Activated CD4-positive, alpha-beta T cell treated with anti-CD3 and anti-CD28 coated beads, Interleukin-2, amount 10 ng/mL, durations not matched to agents 24 days and 14 days (primary cell): ENCODE data around the gene NXPH1. TPM values are rescaled to one million over a fixed set of nuclear protein-coding genes. Genes with fewer than 3 reads are reported as not detected.
A peak's percentile ranks its signal among the peaks of the same experiment; 100 is the strongest.
"Not testable (repeated sequence)": the region's sequence is repeated elsewhere in the genome, so short reads cannot be mapped to it uniquely, and the experiment has no call there.

ENCODE experiments used
- DNase-seq: peaks from one replicate; pipeline ENCODE4 v3.0.0; 2022
- H3K27ac Mint-ChIP-seq: one replicate; pipeline ENCODE4 v1.8.0; 2022; ENCODE audit warnings: mild to moderate bottlenecking, mixed read lengths
- H3K27me3 Mint-ChIP-seq: one replicate; pipeline ENCODE4 v1.8.0; 2022; ENCODE audit warnings: mixed read lengths
- H3K36me3 Mint-ChIP-seq: one replicate; pipeline ENCODE4 v1.8.0; 2022; ENCODE audit warnings: low read depth, mild to moderate bottlenecking, mixed read lengths
- H3K4me1 Mint-ChIP-seq: one replicate; pipeline ENCODE4 v1.8.0; 2021; ENCODE audit warnings: mixed read lengths
- H3K4me3 Mint-ChIP-seq: one replicate; pipeline ENCODE4 v1.8.0; 2022; ENCODE audit warnings: mild to moderate bottlenecking, moderate library complexity, mixed read lengths
- H3K9me3 Mint-ChIP-seq: one replicate; pipeline ENCODE4 v1.8.0; 2021; ENCODE audit warnings: mixed read lengths
- intact Hi-C: fragments of 100-400 bp; cut with micrococcal nuclease; formaldehyde crosslinking; loops from one replicate; pipeline ENCODE4 v1.15.1; 2023
- total RNA-seq: library from RNA; stranded (reverse); gene quantifications from 2 replicates; pipeline ENCODE4 v1.2.3, GENCODE V29; 2022

NXPH1 gene
- total RNA-seq, 1 donor from 2014 or later = not detected

DNA sequence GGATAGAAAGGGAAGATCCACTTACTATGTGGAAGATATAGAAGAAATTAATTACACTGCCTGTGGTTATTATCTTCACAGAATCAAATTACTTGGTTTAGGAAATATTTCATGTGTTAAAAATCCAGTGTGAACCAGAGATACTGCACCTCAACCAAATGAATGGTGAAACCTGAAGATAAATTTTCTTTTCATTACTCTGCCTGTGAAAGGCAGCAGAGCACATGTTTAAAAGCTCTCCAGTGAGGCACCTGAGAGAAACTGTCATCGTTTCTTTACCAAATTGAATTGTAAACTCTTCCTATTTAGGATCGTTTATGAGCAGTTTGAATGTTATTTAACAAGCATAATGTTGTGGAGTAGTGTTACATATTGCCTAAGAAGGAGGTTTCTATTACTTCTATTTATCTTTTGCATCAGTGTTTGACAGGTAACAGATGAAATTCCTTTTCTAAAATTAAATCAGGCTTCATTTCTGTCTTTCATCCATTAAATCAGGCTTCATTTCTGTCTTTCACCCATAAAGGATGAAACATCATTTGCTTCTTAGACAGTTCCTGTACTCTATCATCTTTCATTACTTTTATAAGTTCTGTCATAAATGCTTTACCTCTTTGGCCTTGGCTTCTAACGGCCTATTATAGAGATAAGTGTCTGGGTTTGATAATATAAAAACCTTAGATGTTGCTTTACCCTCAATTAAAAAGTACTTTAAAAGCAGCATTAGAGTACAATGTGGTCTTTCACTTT lies 266.6 kb downstream of the NXPH1 start:
- Mint-ChIP-seq H3K36me3 (no peaks in the 10 kb centered on the region), H3K9me3 (no peaks in the 10 kb centered on the region), H3K27me3 (no peaks in the 10 kb centered on the region), H3K4me1 (no peaks in the 10 kb centered on the region), H3K4me3 (no peak overlapping the region), H3K27ac (no peak overlapping the region)
- no peak for DNase-seq
- intact Hi-C loops = no loop called here

DNA sequence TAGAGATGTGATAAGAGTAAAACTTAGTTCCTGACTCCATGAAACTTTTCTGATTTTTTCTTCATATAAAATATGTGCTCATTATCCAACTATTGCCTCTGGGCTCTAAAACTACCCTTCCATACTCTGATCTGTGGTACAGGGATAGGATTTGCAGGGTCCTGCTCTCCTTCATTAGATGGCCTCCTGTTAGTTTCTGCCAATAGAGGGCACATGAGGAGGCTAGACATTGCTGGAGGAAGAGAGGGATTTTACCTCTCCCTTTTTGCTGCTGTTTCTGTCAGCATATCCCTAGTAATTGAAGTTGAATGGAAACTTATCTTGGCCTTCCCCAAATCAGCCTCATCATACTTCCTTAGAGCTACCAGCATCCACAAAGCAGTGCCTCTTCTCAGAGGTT lies 269.4 kb downstream of the NXPH1 start:
- no peak overlapping the region for H3K27ac Mint-ChIP-seq
- no peak overlapping the region for H3K4me3 Mint-ChIP-seq
- H3K36me3 Mint-ChIP-seq = no peaks in the 10 kb centered on the region
- intact Hi-C loops = no loop called here
- no peaks in the 10 kb centered on the region for H3K9me3 Mint-ChIP-seq
- DNase-seq = no peak
- H3K27me3 Mint-ChIP-seq = no peaks in the 10 kb centered on the region
- H3K4me1 Mint-ChIP-seq = no peaks in the 10 kb centered on the region

DNA sequence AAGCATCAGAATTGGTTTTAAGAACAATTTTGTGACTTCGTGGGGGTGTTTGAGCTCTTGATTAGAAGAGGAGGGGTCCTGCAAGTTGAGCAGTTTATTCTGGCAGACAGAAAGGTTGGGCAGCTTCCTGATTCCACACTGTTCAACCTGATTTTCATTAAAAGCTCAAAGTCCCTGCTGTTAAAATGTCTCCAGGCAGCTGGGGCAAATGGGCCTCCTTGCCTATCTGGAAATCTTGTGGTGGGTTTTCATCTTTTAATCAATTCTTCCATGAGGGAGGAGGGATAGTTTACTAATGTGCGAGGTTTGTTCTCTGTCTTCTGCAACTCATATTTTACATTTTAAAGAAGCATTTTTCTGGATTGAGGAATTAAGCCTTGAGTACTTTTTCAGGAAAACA lies 276.7 kb downstream of the NXPH1 start:
- Mint-ChIP-seq H3K4me1 (no peaks in the 10 kb centered on the region), H3K4me3 (no peak overlapping the region), H3K36me3 (no peaks in the 10 kb centered on the region), H3K27me3 (no peaks in the 10 kb centered on the region), H3K9me3 (no peaks in the 10 kb centered on the region), H3K27ac (no peak overlapping the region)
- intact Hi-C loops = no loop called here
- DNase-seq = no peak

DNA sequence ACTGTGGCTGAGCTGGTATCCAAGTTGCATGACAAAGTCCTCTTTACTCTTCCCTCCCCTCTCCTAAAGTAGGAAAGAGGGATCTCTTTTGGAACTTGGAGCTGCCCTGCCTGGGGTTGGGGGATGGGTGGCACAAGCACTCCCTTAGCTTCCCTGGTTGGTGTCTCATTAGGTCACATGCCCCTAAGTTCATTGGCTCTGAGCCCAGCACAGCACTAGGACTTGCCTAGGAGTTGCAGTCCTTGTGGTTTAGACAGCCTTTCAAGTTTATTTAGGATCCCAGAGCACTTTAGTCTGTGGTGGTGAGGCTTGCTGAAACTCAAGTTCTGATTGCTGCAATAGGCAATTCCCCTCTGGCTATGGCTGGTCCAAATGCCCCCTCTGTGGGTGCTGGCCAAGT lies 281.4 kb downstream of the NXPH1 start:
- H3K9me3 Mint-ChIP-seq = no peaks in the 10 kb centered on the region
- no peaks in the 10 kb centered on the region for H3K27me3 Mint-ChIP-seq
- H3K4me1 Mint-ChIP-seq = no peaks in the 10 kb centered on the region
- H3K27ac Mint-ChIP-seq = no peak overlapping the region
- no peak overlapping the region for H3K4me3 Mint-ChIP-seq
- DNase-seq = no peak
- intact Hi-C loops = no loop called here
- H3K36me3 Mint-ChIP-seq = no peaks in the 10 kb centered on the region

DNA sequence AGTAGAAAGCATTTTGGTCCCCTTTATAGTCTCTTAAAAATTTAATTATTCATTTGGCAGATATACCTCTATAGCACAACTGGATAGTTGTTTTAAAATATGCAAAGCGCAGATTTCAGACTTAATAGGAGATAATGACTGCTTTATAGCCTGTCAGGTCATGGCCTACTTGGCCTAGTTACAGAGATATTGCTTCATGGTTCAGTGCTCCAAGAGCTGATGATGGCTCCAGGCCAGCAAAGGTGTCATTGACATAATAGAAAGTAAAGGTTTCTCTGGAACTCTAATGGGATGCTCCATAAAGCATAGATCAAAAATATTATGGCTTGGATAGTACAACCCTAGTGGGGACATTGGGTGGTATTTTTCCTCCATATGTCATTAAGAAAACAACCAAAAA lies 285.7 kb downstream of the NXPH1 start:
- Mint-ChIP-seq H3K9me3 (no peaks in the 10 kb centered on the region), H3K36me3 (no peaks in the 10 kb centered on the region), H3K27me3 (no peaks in the 10 kb centered on the region), H3K4me3 (no peak overlapping the region), H3K4me1 (no peaks in the 10 kb centered on the region), H3K27ac (no peak overlapping the region)
- no peak for DNase-seq
- intact Hi-C loops = no loop called here

DNA sequence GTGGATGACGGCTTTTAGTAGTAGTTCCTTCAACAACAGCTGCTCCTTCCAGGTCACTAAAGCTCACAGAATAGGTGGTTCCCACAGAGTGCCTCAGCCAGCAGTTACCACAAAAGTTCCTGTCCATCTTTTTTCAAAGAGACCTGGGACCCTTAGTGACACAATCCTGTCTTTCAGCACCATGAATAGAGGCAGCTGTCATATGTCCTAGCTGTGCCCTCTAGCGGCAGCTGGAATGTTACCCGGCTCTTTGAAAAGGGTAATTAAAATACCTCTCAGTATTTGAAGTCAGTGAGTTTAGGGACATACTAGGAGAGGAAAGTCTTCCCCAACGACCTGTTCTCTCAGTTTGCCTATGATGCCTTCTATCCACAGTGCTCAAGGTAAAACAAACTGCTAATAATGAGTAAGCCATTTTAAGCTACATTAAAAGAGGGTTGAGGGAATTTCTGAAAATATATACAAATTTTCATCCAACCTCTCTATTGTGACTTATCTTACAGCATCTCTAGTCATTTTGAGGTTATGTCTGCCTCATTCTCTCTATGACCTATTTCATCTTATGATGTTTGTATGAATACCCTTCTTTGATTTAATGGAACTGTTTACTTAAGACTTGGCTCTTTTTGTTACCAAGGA lies 290.8 kb downstream of the NXPH1 start:
- H3K9me3 Mint-ChIP-seq = no peaks in the 10 kb centered on the region
- H3K27me3 Mint-ChIP-seq = no peaks in the 10 kb centered on the region
- no peaks in the 10 kb centered on the region for H3K4me1 Mint-ChIP-seq
- no peaks in the 10 kb centered on the region for H3K36me3 Mint-ChIP-seq
- peak; percentile 70 for DNase-seq
- H3K27ac Mint-ChIP-seq = no peak overlapping the region
- intact Hi-C loops = loop anchor here (2.0 kb wide), 1 partner anchor 305 kb away; no protein-coding TSS in a partner anchor
- H3K4me3 Mint-ChIP-seq = no peak overlapping the region

DNA sequence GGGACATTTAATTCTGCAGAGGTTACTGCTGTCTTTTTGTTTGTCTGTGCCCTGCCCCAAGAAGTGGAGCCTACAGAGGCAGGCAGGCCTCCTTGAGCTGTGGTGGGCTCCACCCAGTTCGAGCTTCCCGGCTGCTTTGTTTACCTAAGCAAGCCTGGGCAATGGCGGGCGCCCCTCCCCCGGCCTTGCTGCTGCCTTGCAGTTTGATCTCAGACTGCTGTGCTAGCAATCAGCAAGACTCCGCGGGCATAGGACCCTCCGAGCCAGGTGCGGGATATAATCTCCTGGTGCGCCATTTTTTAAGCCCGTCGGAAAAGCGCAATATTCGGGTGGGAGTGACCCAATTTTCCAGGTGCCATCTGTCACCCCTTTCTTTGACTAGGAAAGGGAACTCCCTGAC lies 298.3 kb downstream of the NXPH1 start:
- H3K27me3 Mint-ChIP-seq, H3K4me1 Mint-ChIP-seq, DNase-seq, H3K36me3 Mint-ChIP-seq, H3K4me3 Mint-ChIP-seq, intact Hi-C loops, H3K27ac Mint-ChIP-seq, H3K9me3 Mint-ChIP-seq: not testable (repeated sequence)

DNA sequence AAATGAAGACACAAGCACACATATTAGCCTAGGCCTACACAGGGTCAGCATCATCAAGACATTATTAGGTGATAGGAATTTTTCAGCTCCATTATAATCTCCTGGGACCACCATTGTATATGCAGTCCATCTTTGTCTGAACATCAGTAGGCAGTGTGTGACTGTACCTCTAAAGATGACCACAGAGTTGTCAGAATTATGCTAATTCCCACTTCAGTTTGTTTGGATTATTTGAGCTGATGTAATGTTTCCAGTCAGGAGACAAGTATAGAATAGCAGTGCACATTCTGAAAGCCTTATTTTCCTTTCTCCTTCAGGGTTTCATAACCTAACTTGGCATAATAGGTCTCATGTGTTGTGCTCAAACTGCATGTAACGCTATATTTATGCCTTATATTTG lies 306.4 kb downstream of the NXPH1 start:
- Mint-ChIP-seq H3K9me3 (peaks cover 7% of the 10 kb centered on the region), H3K4me3 (no peak overlapping the region), H3K27ac (no peak overlapping the region), H3K4me1 (no peaks in the 10 kb centered on the region), H3K27me3 (no peaks in the 10 kb centered on the region), H3K36me3 (no peaks in the 10 kb centered on the region)
- DNase-seq = no peak
- intact Hi-C loops = no loop called here

DNA sequence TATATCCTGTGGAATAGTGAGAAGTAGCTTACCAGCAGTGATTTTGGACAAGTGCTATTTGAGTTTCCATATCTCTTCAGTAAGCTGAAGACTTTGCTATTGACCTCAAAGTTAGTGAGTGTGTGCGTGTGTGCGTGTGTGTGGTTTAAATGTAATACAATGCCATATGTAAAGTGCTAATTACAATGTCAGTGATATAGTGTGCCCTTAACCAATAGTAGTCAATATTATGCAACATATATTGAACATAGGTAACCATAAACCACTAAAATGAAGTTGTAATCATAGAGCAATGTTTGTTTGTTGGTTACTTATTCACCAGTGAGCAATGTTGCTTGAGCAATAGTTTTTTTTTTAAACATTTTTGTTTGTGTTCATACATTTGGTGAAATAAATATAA lies 309.4 kb downstream of the NXPH1 start:
- Mint-ChIP-seq H3K4me3 (no peak overlapping the region), H3K4me1 (no peaks in the 10 kb centered on the region), H3K9me3 (no peaks in the 10 kb centered on the region), H3K36me3 (no peaks in the 10 kb centered on the region), H3K27ac (no peak overlapping the region), H3K27me3 (no peaks in the 10 kb centered on the region)
- DNase-seq = no peak
- intact Hi-C loops = no loop called here

DNA sequence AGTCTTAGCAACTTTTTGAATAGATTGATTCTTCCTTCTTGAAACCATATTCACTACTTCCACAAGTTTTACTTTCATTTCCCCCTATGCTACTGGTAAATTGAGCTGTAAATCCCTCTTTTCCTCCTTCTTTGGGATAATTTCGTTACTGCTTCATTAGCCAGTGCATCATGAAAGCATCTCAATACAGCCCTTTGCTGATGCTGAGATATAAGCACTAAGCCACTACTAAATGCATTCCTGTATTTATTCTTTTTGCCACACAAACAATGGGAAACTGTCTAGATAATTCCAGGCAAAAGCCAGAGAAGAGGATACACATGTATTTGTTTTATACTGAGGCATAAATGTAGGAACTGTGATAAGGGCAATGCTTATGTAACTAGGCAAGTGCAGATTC lies 313.9 kb downstream of the NXPH1 start:
- Mint-ChIP-seq H3K36me3 (no peaks in the 10 kb centered on the region), H3K4me3 (no peak overlapping the region), H3K27ac (no peak overlapping the region), H3K4me1 (no peaks in the 10 kb centered on the region), H3K27me3 (no peaks in the 10 kb centered on the region), H3K9me3 (no peaks in the 10 kb centered on the region)
- DNase-seq = no peak
- intact Hi-C loops = no loop called here

DNA sequence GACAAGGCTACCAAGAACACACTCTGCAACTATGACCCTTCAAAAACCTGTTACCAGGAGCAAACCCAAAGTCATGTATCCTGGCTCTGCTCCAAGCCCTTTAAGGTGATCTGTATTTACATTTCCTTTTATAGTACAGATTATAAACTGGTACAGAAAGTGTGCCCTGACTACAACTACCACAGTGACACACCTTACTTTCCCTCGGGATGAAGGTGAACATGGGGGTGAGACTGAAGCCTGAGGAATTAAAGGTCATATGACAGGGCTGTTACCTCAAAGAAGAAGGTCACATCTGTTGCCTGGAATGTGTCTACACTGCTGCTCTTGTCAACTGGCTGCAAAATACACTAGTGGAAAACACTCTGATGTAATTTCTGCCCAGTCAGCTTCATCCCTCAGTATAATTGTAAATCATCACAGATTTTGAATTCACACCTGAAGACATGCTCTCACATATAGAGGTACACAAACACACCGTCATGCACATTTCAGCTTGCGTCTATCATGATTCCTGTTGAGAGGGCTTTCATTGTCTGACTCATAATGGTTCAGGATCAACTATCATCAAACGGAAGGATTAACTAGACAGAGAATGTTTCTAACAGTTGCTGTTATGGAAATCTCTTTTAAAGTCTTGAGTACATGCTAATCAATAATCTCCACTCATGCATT lies 318.3 kb downstream of the NXPH1 start:
- H3K9me3 Mint-ChIP-seq = no peaks in the 10 kb centered on the region
- H3K27ac Mint-ChIP-seq = no peak overlapping the region
- intact Hi-C loops = no loop called here
- H3K36me3 Mint-ChIP-seq = no peaks in the 10 kb centered on the region
- DNase-seq = no peak
- H3K4me3 Mint-ChIP-seq = no peak overlapping the region
- no peaks in the 10 kb centered on the region for H3K4me1 Mint-ChIP-seq
- H3K27me3 Mint-ChIP-seq = no peaks in the 10 kb centered on the region

DNA sequence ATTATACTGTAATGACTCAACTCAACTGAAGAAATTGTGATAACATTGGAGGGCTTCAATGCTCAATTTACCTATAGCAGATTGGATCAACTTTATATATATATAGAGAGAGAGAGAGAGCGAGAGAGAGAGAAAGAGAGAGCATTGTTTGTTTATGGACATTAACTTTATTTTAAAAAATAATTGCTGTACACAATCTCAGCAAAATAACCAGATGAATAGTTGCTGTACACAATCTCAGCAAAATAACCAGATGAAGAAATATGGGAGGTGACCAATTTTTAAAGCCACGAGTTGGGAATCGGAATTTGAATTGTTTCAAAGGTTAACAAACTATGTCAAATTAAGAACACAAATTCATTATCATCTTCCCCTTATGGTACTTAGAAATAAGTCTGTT lies 319.9 kb downstream of the NXPH1 start:
- intact Hi-C loops = no loop called here
- Mint-ChIP-seq H3K27ac (no peak overlapping the region), H3K4me3 (no peak overlapping the region), H3K36me3 (no peaks in the 10 kb centered on the region), H3K4me1 (no peaks in the 10 kb centered on the region), H3K27me3 (no peaks in the 10 kb centered on the region), H3K9me3 (no peaks in the 10 kb centered on the region)
- DNase-seq = no peak

DNA sequence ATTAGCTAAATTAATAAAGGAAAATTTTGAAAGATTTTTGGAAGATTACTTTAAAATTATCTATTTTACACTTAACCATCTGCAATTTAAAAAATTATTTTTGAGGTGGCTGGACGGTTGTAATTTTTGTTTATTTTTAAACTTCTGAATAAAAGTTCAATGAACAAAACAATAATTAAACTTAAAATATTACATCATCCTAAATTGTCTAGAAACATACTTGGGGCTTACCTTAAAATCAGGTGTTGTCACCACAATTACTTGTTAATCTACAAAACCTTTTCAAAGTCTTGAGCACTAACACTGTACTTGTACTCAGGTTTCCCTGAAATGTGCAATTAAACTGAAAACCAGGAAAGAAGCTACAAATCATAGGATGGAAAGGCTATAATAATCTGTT lies 328.3 kb downstream of the NXPH1 start:
- H3K27ac Mint-ChIP-seq = no peak overlapping the region
- H3K27me3 Mint-ChIP-seq = no peaks in the 10 kb centered on the region
- H3K36me3 Mint-ChIP-seq = no peaks in the 10 kb centered on the region

DNA sequence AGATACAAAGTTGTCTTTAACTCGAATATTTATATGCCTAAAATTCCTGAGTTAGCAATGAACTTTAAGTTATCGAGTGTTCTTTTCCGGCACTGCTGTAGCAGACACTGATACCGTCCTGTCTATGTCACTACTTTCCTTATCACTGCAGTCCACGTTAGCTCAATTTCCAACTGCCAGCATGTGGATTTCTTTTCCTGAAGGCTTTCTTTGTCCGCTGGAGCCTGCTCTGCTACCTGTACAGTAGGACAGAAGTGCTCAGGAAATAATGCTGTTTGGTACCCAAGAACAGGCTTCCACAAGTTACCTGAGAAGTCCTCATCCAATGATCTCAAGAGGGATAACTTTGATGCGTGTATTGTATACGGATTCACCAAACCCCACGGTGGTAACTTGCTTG lies 329.4 kb downstream of the NXPH1 start:
- Mint-ChIP-seq H3K4me1 (no peaks in the 10 kb centered on the region), H3K9me3 (no peaks in the 10 kb centered on the region), H3K27me3 (no peaks in the 10 kb centered on the region), H3K4me3 (no peak overlapping the region), H3K27ac (no peak overlapping the region), H3K36me3 (no peaks in the 10 kb centered on the region)
- intact Hi-C loops = no loop called here
- DNase-seq = no peak

More for the DNA sequence above, 328.3 kb downstream of the NXPH1 start:
- H3K4me1 Mint-ChIP-seq = no peaks in the 10 kb centered on the region
- no peaks in the 10 kb centered on the region for H3K9me3 Mint-ChIP-seq
- intact Hi-C loops = no loop called here
- no peak overlapping the region for H3K4me3 Mint-ChIP-seq
- no peak for DNase-seq
